Measurements from ENCODE around the gene CABP4. TPM values are rescaled to one million over a fixed set of nuclear protein-coding genes. Genes with fewer than 3 reads are reported as not detected.

Gene CABP4
- total RNA-seq (under 1 TPM in 3 of 5 donors, not detected in 2; 0.43 to 0.73 (median 0.45) TPM), polyA plus RNA-seq (1 to 10 TPM in 2 of 3 donors, under 1 TPM in 1; 0.50 to 1.7 (median 1.7) TPM)
- long read RNA-seq, donor 1, result 0 reads
- long read RNA-seq, donor 2, result 0 reads
- long read RNA-seq, donor 3, result 0 reads
- long read RNA-seq, donor 4, result 0 reads
- long read RNA-seq, donor 5, result 0 reads
- long read RNA-seq, donor 6, result 0 reads
- long read RNA-seq, donor 7, result 0 reads
- long read RNA-seq, donor 8, result 0 reads
- long read RNA-seq, donor 9, result 0 reads
- long read RNA-seq, donor 10, result 0 reads

DNA sequence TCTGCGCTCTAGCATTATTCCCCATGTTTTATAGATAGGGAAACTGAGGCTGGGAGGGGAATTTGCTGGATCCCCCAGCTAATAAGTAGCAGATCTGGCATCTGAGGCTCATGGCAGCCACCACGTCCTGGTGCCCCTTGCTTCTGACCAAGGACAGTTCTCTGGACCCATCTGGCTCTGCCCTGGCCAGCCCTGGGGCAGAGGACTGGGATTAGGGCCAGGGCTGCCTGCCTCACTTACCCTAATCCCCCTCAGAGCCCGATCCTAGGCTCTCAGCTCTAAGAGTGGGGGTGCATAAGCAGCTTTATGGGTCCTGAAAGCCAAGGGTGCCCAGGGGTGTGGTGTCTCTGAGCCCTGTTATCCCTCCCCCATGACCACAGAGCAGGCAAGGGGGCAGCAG lies at the start of gene CABP4:
TSS of gene CABP4 (plus strand) at position 301 of the 400 bp plus-strand sequence. CDS start at position 371, 70 bp downstream.
- H3K27me3 ChIP-seq, result no peaks in the 10 kb centered on the region
- H3K36me3 ChIP-seq, result no peaks in the 10 kb centered on the region
- TF ChIP-seq EP300 (IDR thresholded peaks at IDR 0.05) (no peak), POLR2A (IDR thresholded peaks at IDR 0.05) (no peak), CTCF (IDR thresholded peaks at IDR 0.05) (no peak), POLR2AphosphoS5 (IDR thresholded peaks at IDR 0.05) (no peak)
- intact Hi-C loops (cut with DNase I; ENCODE audit: low total_unique reads), result no loop called here
- 83 to 96% (median 88%) methylated on average over 2 to 3 of the region's 3 CpGs for WGBS, 5 donors
- DNase-seq, result no peak
- peaks cover 0 to 15% (median 10%) of the 10 kb centered on the region in 4 donors for H3K4me1 ChIP-seq
- no peak within 1 kb of the TSS for H3K27ac ChIP-seq
- H3K4me3 ChIP-seq, result no peak within 1 kb of the TSS
- no peaks in the 10 kb centered on the region for H3K9me3 ChIP-seq

- WGBS, 5 donors, result 81 to 100% (median 85%) methylated on average over 4 to 9 of the region's 9 CpGs
These were observed 49.3 kb upstream of the CABP4 start for GRCh38 chr11:67405688-67406339.

GRCh38 chr11:67406420-67406968 lies 48.7 kb upstream of the CABP4 start:
- Histone ChIP-seq H3K36me3 (no peaks in the 10 kb centered on the region), H3K27ac (peak overlapping the region in 2 of 5 donors; percentile 0 to 57), H3K4me1 (peaks cover 9 to 59% (median 36%) of the 10 kb centered on the region in 4 donors), H3K27me3 (peaks cover 0 to 76% (median 0%) of the 10 kb centered on the region in 3 donors), H3K4me3 (peak overlapping the region in 1 of 4 donors; percentile 2), H3K9me3 (no peaks in the 10 kb centered on the region)
- no peak for TF ChIP-seq CTCF (IDR thresholded peaks at IDR 0.05)
- TF ChIP-seq POLR2AphosphoS5 (IDR thresholded peaks at IDR 0.05), result no peak
- TF ChIP-seq POLR2A (IDR thresholded peaks at IDR 0.05), result no peak
- TF ChIP-seq EP300 (IDR thresholded peaks at IDR 0.05), result no peak
- intact Hi-C loops (cut with DNase I; ENCODE audit: low total_unique reads), result no loop called here
- 82 to 88% (median 85%) methylated on average over 15 to 18 of the region's 18 CpGs for WGBS, 5 donors
- DNase-seq, result no peak

More at GRCh38 chr11:67405688-67406339, 49.3 kb upstream of the CABP4 start:
- intact Hi-C loops (cut with DNase I; ENCODE audit: low total_unique reads), result no loop called here
- peaks cover 11 to 58% (median 36%) of the 10 kb centered on the region in 4 donors for H3K4me1 ChIP-seq
- H3K4me3 ChIP-seq, result peak overlapping the region in 2 of 4 donors; percentile 42 to 43
- DNase-seq, result no peak
- TF ChIP-seq POLR2A (IDR thresholded peaks at IDR 0.05), result no peak
- no peak for TF ChIP-seq CTCF (IDR thresholded peaks at IDR 0.05)
- TF ChIP-seq EP300 (IDR thresholded peaks at IDR 0.05), result no peak
- no peak for TF ChIP-seq POLR2AphosphoS5 (IDR thresholded peaks at IDR 0.05)
- H3K27ac ChIP-seq, result peak overlapping the region in 2 of 5 donors; percentile 79 to 98
- H3K27me3 ChIP-seq, result peaks cover 0 to 69% (median 0%) of the 10 kb centered on the region in 3 donors
- no peaks in the 10 kb centered on the region for H3K36me3 ChIP-seq
- H3K9me3 ChIP-seq, result no peaks in the 10 kb centered on the region

GRCh38 chr11:67406969-67407687 lies 48.0 kb upstream of the CABP4 start:
- 51 to 61% (median 54%) methylated on average over 9 to 12 of the region's 12 CpGs for WGBS, 5 donors
- no peak for DNase-seq

More at GRCh38 chr11:67406969-67407687, 48.0 kb upstream of the CABP4 start:
- peak overlapping the region in 2 of 5 donors; percentile 57 to 66 for H3K27ac ChIP-seq
- H3K4me1 ChIP-seq, result peaks cover 7 to 57% (median 38%) of the 10 kb centered on the region in 4 donors
- intact Hi-C loops (cut with DNase I; ENCODE audit: low total_unique reads), result no loop called here
- H3K27me3 ChIP-seq, result peaks cover 0 to 82% (median 0%) of the 10 kb centered on the region in 3 donors
- H3K9me3 ChIP-seq, result no peaks in the 10 kb centered on the region
- no peaks in the 10 kb centered on the region for H3K36me3 ChIP-seq
- TF ChIP-seq CTCF (IDR thresholded peaks at IDR 0.05), result no peak
- peak overlapping the region in 2 of 4 donors; percentile 2 to 14 for H3K4me3 ChIP-seq
